Neural progenitor cell (in vitro differentiated cells): ENCODE results near the gene ILDR2.

Source experiments
- EZH2 ChIP-seq: fragments of 200-600 bp; sonication (generic); IDR thresholded peaks from 2 replicates; pipeline ENCODE4 v1.6.1; 2017; ENCODE audit warnings: antibody characterized with exemption, mild to moderate bottlenecking, moderate library complexity
- TF ChIP-seq, protein P1 (sequence below): fragments of 200-600 bp; sonication (generic); IDR thresholded peaks from 2 replicates; pipeline ENCODE4 v1.5.1; 2017; ENCODE audit warnings: antibody characterized with exemption, mild to moderate bottlenecking

DNA sequence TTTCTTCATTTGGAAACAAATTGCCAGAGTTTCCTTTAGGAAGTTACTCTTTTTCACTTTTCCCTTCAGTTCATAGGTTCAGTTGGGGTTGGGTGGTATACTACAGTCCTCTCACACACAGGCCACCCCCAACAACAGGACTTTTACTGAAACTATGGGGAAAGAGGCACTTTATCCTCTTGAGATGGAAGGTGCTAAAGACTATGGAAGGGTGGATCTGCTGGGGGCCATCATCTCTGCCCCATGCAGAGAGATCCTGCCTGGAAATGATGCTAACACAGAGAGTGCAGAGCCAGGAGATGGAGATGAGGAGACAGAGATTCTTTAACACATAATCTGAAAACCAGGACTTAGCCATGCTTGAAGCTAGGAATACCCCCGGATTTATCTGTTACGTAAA is 24.3 kb downstream of the ILDR2 start:
- TF ChIP-seq EZH2 = no peak
- TF ChIP-seq, protein P1, sequence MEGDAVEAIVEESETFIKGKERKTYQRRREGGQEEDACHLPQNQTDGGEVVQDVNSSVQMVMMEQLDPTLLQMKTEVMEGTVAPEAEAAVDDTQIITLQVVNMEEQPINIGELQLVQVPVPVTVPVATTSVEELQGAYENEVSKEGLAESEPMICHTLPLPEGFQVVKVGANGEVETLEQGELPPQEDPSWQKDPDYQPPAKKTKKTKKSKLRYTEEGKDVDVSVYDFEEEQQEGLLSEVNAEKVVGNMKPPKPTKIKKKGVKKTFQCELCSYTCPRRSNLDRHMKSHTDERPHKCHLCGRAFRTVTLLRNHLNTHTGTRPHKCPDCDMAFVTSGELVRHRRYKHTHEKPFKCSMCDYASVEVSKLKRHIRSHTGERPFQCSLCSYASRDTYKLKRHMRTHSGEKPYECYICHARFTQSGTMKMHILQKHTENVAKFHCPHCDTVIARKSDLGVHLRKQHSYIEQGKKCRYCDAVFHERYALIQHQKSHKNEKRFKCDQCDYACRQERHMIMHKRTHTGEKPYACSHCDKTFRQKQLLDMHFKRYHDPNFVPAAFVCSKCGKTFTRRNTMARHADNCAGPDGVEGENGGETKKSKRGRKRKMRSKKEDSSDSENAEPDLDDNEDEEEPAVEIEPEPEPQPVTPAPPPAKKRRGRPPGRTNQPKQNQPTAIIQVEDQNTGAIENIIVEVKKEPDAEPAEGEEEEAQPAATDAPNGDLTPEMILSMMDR = no peak
